Large intestine (tissue), 3 donors: Measurements from ENCODE around the gene ROPN1B. TPM values are rescaled to one million over a fixed set of nuclear protein-coding genes. Genes with fewer than 3 reads are reported as not detected.

Source experiments
- DNase-seq, 2 donors: peaks; one replicate each; pipeline versions ENCODE4 v3.0.0 to v3.0.0-alpha.2; 2013
- H3K27ac ChIP-seq: one replicate; pipeline ENCODE4 v1.5.1; 2013; ENCODE audit warnings: low read length
- H3K27me3 ChIP-seq: 2 replicates; pipeline ENCODE4 v1.6.1; 2013; ENCODE audit warnings: low read length; ENCODE audit not compliant: control insufficient read depth, insufficient read depth
- H3K36me3 ChIP-seq: 2 replicates; pipeline ENCODE4 v1.6.1; 2013; ENCODE audit warnings: low read length; ENCODE audit not compliant: control insufficient read depth, insufficient read depth
- H3K4me1 ChIP-seq: one replicate; pipeline ENCODE4 v1.6.1; 2013; ENCODE audit warnings: low read length; ENCODE audit not compliant: control insufficient read depth, insufficient read depth
- H3K4me3 ChIP-seq: one replicate; pipeline ENCODE4 v1.5.1; 2013; ENCODE audit warnings: low read length
- H3K9me3 ChIP-seq: one replicate; pipeline ENCODE4 v1.6.1; 2013; ENCODE audit warnings: mild to moderate bottlenecking, low read depth, low read length, moderate library complexity; ENCODE audit not compliant: control insufficient read depth
- WGBS: methylation state at CpG from one replicate; pipeline ENCODE4 v1.1.5; 2013; ENCODE audit warnings: low lambda C conversion rate; ENCODE audit not compliant: insufficient coverage; 5-methylcytosine and 5-hydroxymethylcytosine counted together
- polyA plus RNA-seq: library from polyadenylated mRNA; unstranded; fragments of 120-200 nt; gene quantifications from one replicate; pipeline ENCODE4 v1.2.1, GENCODE V29; 2013

Gene ROPN1B
- polyA plus RNA-seq, 1 donor: 0.19 TPM

- H3K36me3 ChIP-seq: peaks cover 17% of the 10 kb centered on the region
- H3K27ac ChIP-seq: no peak overlapping the region
- no peaks in the 10 kb centered on the region for H3K4me1 ChIP-seq
- WGBS: 80% methylated on average over 1 of the region's 3 CpGs
- H3K9me3 ChIP-seq: no peaks in the 10 kb centered on the region
- H3K27me3 ChIP-seq: no peaks in the 10 kb centered on the region
- no peak overlapping the region for H3K4me3 ChIP-seq
- DNase-seq: no peak
These were observed 37.0 kb downstream of the ROPN1B start for GRCh38 chr3:126005951-126006350.

GRCh38 chr3:126008219-126008618 is 39.2 kb downstream of the ROPN1B start:
- Histone ChIP-seq H3K27ac (no peak overlapping the region), H3K36me3 (peaks cover 30% of the 10 kb centered on the region), H3K4me1 (no peaks in the 10 kb centered on the region), H3K9me3 (no peaks in the 10 kb centered on the region), H3K27me3 (no peaks in the 10 kb centered on the region), H3K4me3 (no peak overlapping the region)
- no peak for DNase-seq
- WGBS: no CpG with 5 or more reads among the region's 3 CpGs

- WGBS: no CpG with 5 or more reads among the region's 3 CpGs
- no peaks in the 10 kb centered on the region for H3K4me1 ChIP-seq
- no peaks in the 10 kb centered on the region for H3K9me3 ChIP-seq
- H3K27me3 ChIP-seq: no peaks in the 10 kb centered on the region
- no peak for DNase-seq
- no peak overlapping the region for H3K27ac ChIP-seq
- H3K36me3 ChIP-seq: peaks cover 32% of the 10 kb centered on the region
- H3K4me3 ChIP-seq: no peak overlapping the region
These were observed 40.2 kb downstream of the ROPN1B start for GRCh38 chr3:126009181-126009580.

- H3K4me1 ChIP-seq: no peaks in the 10 kb centered on the region
- no peaks in the 10 kb centered on the region for H3K27me3 ChIP-seq
- no CpG with 5 or more reads among the region's 8 CpGs for WGBS
- H3K9me3 ChIP-seq: no peaks in the 10 kb centered on the region
- H3K36me3 ChIP-seq: peaks cover 32% of the 10 kb centered on the region
- H3K27ac ChIP-seq: no peak overlapping the region
- H3K4me3 ChIP-seq: no peak overlapping the region
- DNase-seq: no peak
These were observed 44.8 kb downstream of the ROPN1B start for GRCh38 chr3:126013751-126014156.

GRCh38 chr3:126014252-126014651 is 45.3 kb downstream of the ROPN1B start:
- peaks cover 32% of the 10 kb centered on the region for H3K36me3 ChIP-seq
- WGBS: no CpG with 5 or more reads among the region's 4 CpGs
- DNase-seq: no peak
- H3K4me1 ChIP-seq: no peaks in the 10 kb centered on the region
- H3K9me3 ChIP-seq: no peaks in the 10 kb centered on the region
- no peak overlapping the region for H3K4me3 ChIP-seq
- H3K27ac ChIP-seq: no peak overlapping the region
- H3K27me3 ChIP-seq: no peaks in the 10 kb centered on the region

- DNase-seq: no peak
- WGBS: no CpG with 5 or more reads among the region's 10 CpGs
- Histone ChIP-seq H3K27ac (no peak overlapping the region), H3K36me3 (peaks cover 32% of the 10 kb centered on the region), H3K4me3 (no peak overlapping the region), H3K4me1 (no peaks in the 10 kb centered on the region), H3K27me3 (no peaks in the 10 kb centered on the region), H3K9me3 (no peaks in the 10 kb centered on the region)
These were observed 46.1 kb downstream of the ROPN1B start for GRCh38 chr3:126015075-126015474.

GRCh38 chr3:126016616-126017015 is 47.6 kb downstream of the ROPN1B start:
- Histone ChIP-seq H3K27me3 (no peaks in the 10 kb centered on the region), H3K27ac (no peak overlapping the region), H3K4me3 (no peak overlapping the region), H3K4me1 (no peaks in the 10 kb centered on the region), H3K9me3 (no peaks in the 10 kb centered on the region), H3K36me3 (peaks cover 28% of the 10 kb centered on the region)
- DNase-seq: no peak
- WGBS: no CpG with 5 or more reads among the region's 8 CpGs

GRCh38 chr3:126017362-126017761 is 48.4 kb downstream of the ROPN1B start:
- Histone ChIP-seq H3K27ac (no peak overlapping the region), H3K4me1 (no peaks in the 10 kb centered on the region), H3K9me3 (no peaks in the 10 kb centered on the region), H3K36me3 (peaks cover 24% of the 10 kb centered on the region), H3K27me3 (no peaks in the 10 kb centered on the region), H3K4me3 (no peak overlapping the region)
- DNase-seq: no peak
- WGBS: no CpG with 5 or more reads among the region's 9 CpGs

GRCh38 chr3:126018545-126018944 is 49.6 kb downstream of the ROPN1B start:
- DNase-seq: no peak
- H3K4me3 ChIP-seq: no peak overlapping the region
- H3K27me3 ChIP-seq: no peaks in the 10 kb centered on the region
- no CpG with 5 or more reads among the region's 1 CpG for WGBS
- H3K9me3 ChIP-seq: no peaks in the 10 kb centered on the region
- H3K36me3 ChIP-seq: peaks cover 22% of the 10 kb centered on the region
- H3K4me1 ChIP-seq: no peaks in the 10 kb centered on the region
- H3K27ac ChIP-seq: no peak overlapping the region

GRCh38 chr3:126018995-126019394 is 50.0 kb downstream of the ROPN1B start:
- WGBS: no CpG with 5 or more reads among the region's 7 CpGs
- peaks cover 21% of the 10 kb centered on the region for H3K36me3 ChIP-seq
- no peak for DNase-seq

GRCh38 chr3:126019683-126020082 is 50.7 kb downstream of the ROPN1B start:
- Histone ChIP-seq H3K36me3 (peaks cover 23% of the 10 kb centered on the region), H3K27ac (no peak overlapping the region), H3K27me3 (no peaks in the 10 kb centered on the region), H3K4me1 (no peaks in the 10 kb centered on the region), H3K4me3 (no peak overlapping the region), H3K9me3 (no peaks in the 10 kb centered on the region)
- DNase-seq: no peak
- no CpG with 5 or more reads among the region's 5 CpGs for WGBS

More at GRCh38 chr3:126018995-126019394, 50.0 kb downstream of the ROPN1B start:
- no peak overlapping the region for H3K4me3 ChIP-seq
- no peaks in the 10 kb centered on the region for H3K27me3 ChIP-seq
- no peaks in the 10 kb centered on the region for H3K4me1 ChIP-seq
- H3K27ac ChIP-seq: no peak overlapping the region
- no peaks in the 10 kb centered on the region for H3K9me3 ChIP-seq
